HEK293T (cell line): ENCODE data around the gene GPR150.

Experiments used
- CTCF ChIA-PET: fragments of 350-600 bp; formaldehyde crosslinking; extraction: SDS; loops from one replicate; lab custom pipeline; 2021; ENCODE audit warnings: antibody characterized with exemption, inconsistent platforms; lab: Yijun Ruan, JAX
- POLR2A ChIA-PET: fragments of 350-600 bp; formaldehyde crosslinking; extraction: SDS; loops from one replicate; lab custom pipeline; 2020; ENCODE audit warnings: antibody characterized with exemption, inconsistent platforms; lab: Yijun Ruan, JAX
- DNase-seq: peaks from one replicate; pipeline ENCODE4 v3.0.0; 2012; ENCODE audit warnings: mixed read lengths; ENCODE audit errors: extremely low spot score
- ARNT ChIP-seq: fragments of 450-650 bp; IDR thresholded peaks from 2 replicates; pipeline ENCODE4 v1.6.1; 2017; ENCODE audit warnings: mild to moderate bottlenecking
- BHLHE40 ChIP-seq: fragments of 450-650 bp; IDR thresholded peaks from 2 replicates; pipeline ENCODE4 v1.6.1; 2016; ENCODE audit warnings: mild to moderate bottlenecking, moderate library complexity, borderline replicate concordance
- CTBP1 ChIP-seq: fragments of 450-650 bp; IDR thresholded peaks from 2 replicates; pipeline ENCODE4 v1.6.1; 2016; ENCODE audit warnings: borderline replicate concordance
- ELF4 ChIP-seq: fragments of 450-650 bp; IDR thresholded peaks from 2 replicates; pipeline ENCODE4 v1.6.1; 2017; ENCODE audit warnings: antibody characterized with exemption
- FOXA1 ChIP-seq: fragments of 450-650 bp; IDR thresholded peaks from 2 replicates; pipeline ENCODE4 v1.6.1; 2016; ENCODE audit warnings: mild to moderate bottlenecking
- FOXK2 ChIP-seq: fragments of 450-650 bp; IDR thresholded peaks from 2 replicates; pipeline ENCODE4 v1.6.1; 2016; ENCODE audit warnings: mild to moderate bottlenecking
- FOXM1 ChIP-seq: fragments of 450-650 bp; IDR thresholded peaks from 2 replicates; pipeline ENCODE4 v1.6.1; 2017; ENCODE audit warnings: mild to moderate bottlenecking, borderline replicate concordance
- HDGF ChIP-seq: fragments of 450-650 bp; IDR thresholded peaks from 2 replicates; pipeline ENCODE4 v1.6.1; 2017; ENCODE audit warnings: antibody characterized with exemption, borderline replicate concordance
- L3MBTL2 ChIP-seq: fragments of 450-650 bp; conservative IDR thresholded peaks from 2 replicates; pipeline ENCODE4 v1.6.1; 2016; ENCODE audit warnings: mild to moderate bottlenecking
- LEF1 ChIP-seq: fragments of 450-650 bp; IDR thresholded peaks from 2 replicates; pipeline ENCODE4 v1.6.1; 2017; ENCODE audit warnings: mild to moderate bottlenecking, borderline replicate concordance
- NFRKB ChIP-seq: fragments of 450-650 bp; IDR thresholded peaks from 2 replicates; pipeline ENCODE4 v1.6.1; 2016; ENCODE audit warnings: mild to moderate bottlenecking, moderate library complexity
- SP1 ChIP-seq: fragments of 450-650 bp; IDR thresholded peaks from 2 replicates; pipeline ENCODE4 v1.6.1; 2017
- SUZ12 ChIP-seq: fragments of 450-650 bp; IDR thresholded peaks from 2 replicates; pipeline ENCODE4 v1.6.1; 2016; ENCODE audit warnings: mild to moderate bottlenecking
- TARDBP ChIP-seq: fragments of 450-650 bp; IDR thresholded peaks from 2 replicates; pipeline ENCODE4 v1.6.1; 2016
- ZNF384 ChIP-seq: fragments of 450-650 bp; IDR thresholded peaks from 2 replicates; pipeline ENCODE4 v1.6.1; 2016
- TF ChIP-seq, protein P1 (sequence below): fragments of 450-650 bp; IDR thresholded peaks from 2 replicates; pipeline ENCODE4 v1.6.1; 2016

Gene GPR150

DNA sequence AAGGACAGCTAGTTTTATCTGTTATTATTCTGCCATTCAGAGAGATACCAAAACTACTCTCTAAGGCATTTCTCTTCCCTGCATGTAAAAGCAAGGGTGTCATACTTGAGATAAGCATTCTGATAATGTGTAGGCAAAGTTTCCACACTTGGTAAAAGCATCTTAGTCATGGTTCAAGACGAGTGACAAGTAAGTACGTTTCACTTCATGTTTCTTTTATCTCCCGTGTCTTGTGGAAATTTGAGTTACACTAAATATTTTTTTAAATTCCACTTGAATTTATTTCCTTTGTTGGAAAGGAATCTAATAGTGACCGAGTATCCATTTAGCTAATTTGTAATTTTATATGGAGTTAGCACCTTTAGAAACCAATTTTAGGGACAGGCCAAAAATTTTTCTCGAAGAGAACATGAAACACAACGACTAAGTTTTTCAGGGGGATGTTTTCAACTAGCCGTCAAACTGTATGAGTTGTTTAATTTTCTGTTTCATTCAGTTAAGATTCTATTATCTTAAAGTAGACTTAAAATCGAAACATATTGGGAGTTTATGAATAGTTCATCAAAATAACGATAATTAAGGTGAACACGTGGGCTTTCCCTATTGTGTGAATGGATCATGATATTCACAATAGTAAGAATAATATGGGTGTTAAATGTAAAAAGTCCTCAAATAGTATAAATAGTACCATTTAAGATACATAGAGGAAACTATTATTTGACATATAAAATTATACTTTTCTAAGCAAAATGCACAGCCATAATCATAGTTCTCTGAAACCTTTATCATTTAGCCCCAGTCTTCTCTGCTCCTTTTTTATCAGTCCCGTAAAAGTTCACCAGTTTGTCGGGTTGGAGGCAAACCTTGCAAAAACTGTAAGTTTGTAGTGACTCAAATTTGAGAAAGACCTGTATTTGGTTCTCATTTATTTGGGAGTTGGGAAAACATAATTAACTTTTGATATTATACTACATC lies 28.3 kb downstream of the GPR150 start:
- ChIA-PET POLR2A (interaction anchor here (1.7 to 2.1 kb wide), 4 partner anchors 7 to 190 kb away, joined by 9 to 29 read pairs (median 12); partner anchors contain the start of gene RHOBTB3), CTCF (interaction anchor here (1.1 kb wide), 1 partner anchor 52 kb away, joined by 3 read pairs; no protein-coding TSS in a partner anchor)
- no peak for DNase-seq
- TF ChIP-seq, protein P1, sequence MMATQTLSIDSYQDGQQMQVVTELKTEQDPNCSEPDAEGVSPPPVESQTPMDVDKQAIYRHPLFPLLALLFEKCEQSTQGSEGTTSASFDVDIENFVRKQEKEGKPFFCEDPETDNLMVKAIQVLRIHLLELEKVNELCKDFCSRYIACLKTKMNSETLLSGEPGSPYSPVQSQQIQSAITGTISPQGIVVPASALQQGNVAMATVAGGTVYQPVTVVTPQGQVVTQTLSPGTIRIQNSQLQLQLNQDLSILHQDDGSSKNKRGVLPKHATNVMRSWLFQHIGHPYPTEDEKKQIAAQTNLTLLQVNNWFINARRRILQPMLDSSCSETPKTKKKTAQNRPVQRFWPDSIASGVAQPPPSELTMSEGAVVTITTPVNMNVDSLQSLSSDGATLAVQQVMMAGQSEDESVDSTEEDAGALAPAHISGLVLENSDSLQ: no peak
- TF ChIP-seq L3MBTL2: peak; percentile 38

DNA sequence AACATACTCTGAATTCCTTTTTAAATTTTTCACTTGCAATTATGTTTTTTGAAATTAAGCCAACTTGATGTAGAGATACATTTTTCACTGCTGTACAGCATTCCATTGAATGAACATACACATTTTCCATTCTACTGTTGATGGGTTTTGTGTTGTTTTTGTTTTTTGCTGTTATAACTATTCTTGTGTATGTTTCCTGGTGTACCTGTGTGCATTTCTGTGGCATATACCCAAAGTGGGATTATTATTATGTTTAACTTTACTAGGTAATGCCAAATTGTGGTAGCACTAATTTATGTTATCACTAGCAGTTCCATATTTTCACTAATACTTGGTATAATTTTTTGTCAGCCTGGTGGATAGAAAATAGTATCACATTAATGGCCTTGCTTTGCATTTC lies 29.4 kb downstream of the GPR150 start:
- POLR2A ChIA-PET: no interaction called here
- CTCF ChIA-PET: no interaction called here
- TF ChIP-seq FOXK2 (no peak), ZNF384 (no peak), TARDBP (no peak), NFRKB (no peak), FOXM1 (no peak), BHLHE40 (no peak)
- DNase-seq: no peak

GRCh38 chr5:95649842-95650620 lies 30.1 kb downstream of the GPR150 start:
- ChIA-PET CTCF (interaction anchor here (0.5 to 0.7 kb wide), 2 partner anchors 669 to 1247 kb away, joined by 3 to 5 read pairs; no protein-coding TSS in a partner anchor), POLR2A (no interaction called here)
- DNase-seq: no peak
- TF ChIP-seq ZNF384 (no peak), L3MBTL2 (no peak), ARNT (no peak), BHLHE40 (no peak), LEF1 (no peak), FOXA1 (no peak)

DNA sequence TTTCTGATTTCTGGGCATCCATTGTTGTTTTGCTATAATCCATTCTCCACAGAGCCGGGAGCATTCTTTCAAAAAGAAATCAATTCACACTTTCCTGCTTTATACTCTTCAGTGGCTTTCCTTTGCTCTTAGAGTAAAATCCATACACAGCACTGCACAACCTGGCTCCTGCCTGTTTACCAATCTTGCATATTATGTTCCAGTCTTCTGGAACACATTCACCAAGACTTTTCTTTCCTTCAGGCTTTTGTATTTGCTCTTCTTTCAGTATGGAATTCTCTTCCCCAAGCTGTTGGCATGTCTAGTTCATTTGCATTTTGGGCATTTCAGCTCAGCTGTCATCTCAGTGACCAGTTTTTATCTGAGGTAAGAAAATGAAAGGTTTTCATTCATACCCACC lies 33.0 kb downstream of the GPR150 start:
- no peak for TF ChIP-seq FOXA1
- TF ChIP-seq CTBP1: no peak
- TF ChIP-seq, protein P1: no peak
- TF ChIP-seq LEF1: no peak
- TF ChIP-seq SUZ12: no peak
- no peak for TF ChIP-seq TARDBP
- no peak for TF ChIP-seq ARNT
- no peak for TF ChIP-seq FOXM1
- no peak for TF ChIP-seq SP1
- TF ChIP-seq FOXK2: no peak
- no peak for TF ChIP-seq L3MBTL2
- no peak for TF ChIP-seq NFRKB
- TF ChIP-seq HDGF: no peak
- no peak for TF ChIP-seq ZNF384
- ChIA-PET POLR2A (interaction anchor here (1.4 kb wide), 1 partner anchor 79 kb away, joined by 4 read pairs; no protein-coding TSS in a partner anchor), CTCF (no interaction called here)
- DNase-seq: no peak

DNA sequence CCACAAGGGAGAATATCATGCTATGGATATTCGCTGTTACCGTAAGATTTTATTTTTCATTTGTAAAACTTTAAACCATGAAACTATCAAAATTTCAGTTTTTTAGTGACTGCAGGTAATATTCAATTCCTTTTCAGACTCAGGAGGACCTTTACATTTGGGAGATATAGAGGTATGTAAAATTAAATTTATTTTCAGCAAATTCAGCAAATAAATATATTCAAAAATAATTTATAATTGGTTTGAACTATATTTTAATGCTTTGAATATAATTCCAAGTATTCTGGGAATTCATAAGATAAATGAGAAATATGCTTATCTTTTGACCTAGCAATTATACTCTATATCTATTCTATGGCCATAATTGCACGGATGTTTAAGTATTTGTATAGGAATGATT lies 34.3 kb downstream of the GPR150 start:
- POLR2A ChIA-PET: no interaction called here
- DNase-seq: no peak
- CTCF ChIA-PET: no interaction called here
- TF ChIP-seq SP1 (no peak), HDGF (no peak), ZNF384 (no peak), CTBP1 (no peak)

GRCh38 chr5:95655575-95655974 lies 35.7 kb downstream of the GPR150 start:
- no peak for TF ChIP-seq BHLHE40
- TF ChIP-seq LEF1: no peak
- TF ChIP-seq ZNF384: no peak
- TF ChIP-seq NFRKB: no peak
- no peak for TF ChIP-seq CTBP1
- no peak for TF ChIP-seq L3MBTL2
- TF ChIP-seq TARDBP: no peak
- TF ChIP-seq ARNT: no peak
- TF ChIP-seq FOXK2: no peak
- TF ChIP-seq SP1: no peak
- no peak for TF ChIP-seq ELF4
- TF ChIP-seq HDGF: no peak
- TF ChIP-seq, protein P1: no peak
- TF ChIP-seq FOXM1: no peak
- no peak for TF ChIP-seq SUZ12
- no peak for TF ChIP-seq FOXA1
- CTCF ChIA-PET: interaction anchor here (1.4 kb wide), 1 partner anchor 9 kb away, joined by 3 read pairs; no protein-coding TSS in a partner anchor
- no peak for DNase-seq
- POLR2A ChIA-PET: interaction anchor here (1.6 kb wide), 1 partner anchor 9 kb away, joined by 11 read pairs; the partner anchor contains the start of gene RFESD
